Kidney glomerular epithelial cell (primary cell): Measurements from ENCODE around the gene PPP4R1.

Experiments
- DNase-seq: peaks from one replicate; lab custom pipeline; 2025; lab: John Stamatoyannopoulos, UW

Gene PPP4R1

GRCh38 chr18:9546468-9546867 lies 67.9 kb downstream of the PPP4R1 start:
- no peak for DNase-seq

DNA sequence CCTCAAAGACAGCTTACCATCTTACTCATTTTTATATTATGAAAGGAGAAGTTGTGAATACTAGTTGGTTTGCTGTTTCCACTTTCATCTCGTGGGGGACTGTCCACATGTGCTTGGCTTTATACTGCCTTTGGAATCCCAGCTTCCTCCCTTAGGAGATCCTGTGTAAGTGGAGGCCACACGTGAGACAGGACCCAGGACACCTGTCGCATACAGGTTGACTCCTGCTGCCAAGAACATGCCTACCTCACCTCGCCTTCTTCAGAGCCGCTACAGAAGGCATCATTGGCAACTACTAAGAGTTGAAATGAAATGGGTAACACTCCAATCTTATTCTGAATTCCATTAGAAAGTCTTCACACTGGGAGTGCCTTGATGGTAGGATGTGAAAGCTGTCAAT lies 69.3 kb downstream of the PPP4R1 start:
- DNase-seq: no peak

GRCh38 chr18:9542924-9543323 lies 71.4 kb downstream of the PPP4R1 start:
- no peak for DNase-seq

DNA sequence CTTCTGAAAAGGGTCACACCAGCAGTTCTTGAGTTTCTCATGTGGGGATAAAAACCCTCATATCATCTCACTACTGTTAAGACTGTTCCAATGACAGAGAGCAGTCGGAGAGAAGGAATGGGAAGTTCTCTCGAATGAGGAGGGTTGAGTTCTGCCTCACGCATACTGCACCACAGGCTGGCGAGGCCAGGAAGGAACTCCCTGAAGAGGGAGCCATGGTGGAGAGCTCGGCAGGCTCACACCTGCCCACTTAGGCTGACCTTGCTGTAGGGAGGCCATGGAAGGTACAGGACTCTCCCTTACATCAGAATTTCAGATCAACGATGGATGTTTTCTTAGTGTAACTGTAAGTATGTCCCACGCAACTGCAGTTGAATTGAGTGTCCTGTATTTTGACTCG lies 74.4 kb downstream of the PPP4R1 start:
- no peak for DNase-seq

DNA sequence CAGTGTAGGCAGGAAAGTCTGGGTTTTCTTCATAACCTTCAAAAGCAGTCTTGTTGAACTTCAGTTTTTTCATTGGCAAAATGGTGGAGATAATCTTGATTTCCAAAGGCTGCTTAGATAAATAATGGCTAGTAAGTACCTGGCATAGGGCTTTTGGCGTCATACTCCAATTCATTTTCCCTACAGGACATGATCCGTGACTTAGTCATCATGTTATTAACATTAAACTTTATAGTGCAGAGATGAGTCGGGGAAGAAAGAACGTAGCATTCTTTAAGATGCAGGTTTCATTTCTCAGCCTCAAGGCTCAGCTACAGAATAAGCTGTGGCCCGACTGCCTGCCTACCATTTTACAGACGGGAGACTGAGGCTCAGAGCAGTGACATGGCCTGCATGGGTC lies 75.1 kb downstream of the PPP4R1 start:
- DNase-seq: no peak

DNA sequence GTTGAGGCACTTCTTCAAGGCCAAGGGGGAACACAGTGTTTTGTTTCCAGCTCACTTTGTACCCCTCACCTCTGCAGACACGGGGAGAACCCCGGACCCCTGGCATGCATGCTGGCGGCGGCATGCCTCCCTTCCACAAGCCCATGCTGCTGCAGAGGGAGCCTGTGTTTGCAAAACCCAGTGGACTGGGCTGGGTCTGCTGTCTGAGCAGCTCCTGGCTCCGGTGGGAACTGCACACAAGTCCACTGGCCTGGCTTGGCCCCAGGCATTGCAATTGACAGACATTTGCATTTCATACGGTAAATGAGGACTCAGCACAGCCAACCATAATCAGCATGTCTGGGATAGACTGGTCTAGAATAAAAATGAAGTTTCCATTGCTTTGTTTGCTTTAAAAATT lies 76.7 kb downstream of the PPP4R1 start:
- DNase-seq: no peak

GRCh38 chr18:9536354-9537152 lies 77.8 kb downstream of the PPP4R1 start:
- DNase-seq: peak; percentile 3

DNA sequence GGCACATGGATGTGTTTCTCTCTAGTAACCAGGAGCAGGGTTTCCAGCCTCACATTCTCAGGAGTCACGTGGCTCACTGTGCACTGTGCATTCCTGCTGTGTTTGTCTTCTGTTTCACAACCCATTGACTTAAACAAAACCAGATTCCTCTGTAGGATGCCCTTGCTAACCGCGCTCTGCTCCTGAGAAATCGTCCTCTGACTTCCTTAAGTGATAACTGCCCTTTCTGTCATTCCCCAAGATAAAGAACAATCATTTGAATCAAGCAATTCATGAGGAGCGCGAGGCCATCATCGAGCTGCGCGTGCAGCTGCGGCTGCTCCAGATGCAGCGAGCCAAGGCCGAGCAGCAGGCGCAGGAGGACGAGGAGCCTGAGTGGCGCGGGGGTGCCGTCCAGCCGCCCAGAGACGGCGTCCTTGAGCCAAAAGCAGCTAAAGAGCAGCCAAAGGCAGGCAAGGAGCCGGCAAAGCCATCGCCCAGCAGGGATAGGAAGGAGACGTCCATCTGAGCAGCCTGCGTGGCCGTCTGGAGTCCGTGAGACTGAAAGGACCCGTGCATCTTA lies 78.8 kb downstream of the PPP4R1 start:
- DNase-seq: peak; percentile 59

DNA sequence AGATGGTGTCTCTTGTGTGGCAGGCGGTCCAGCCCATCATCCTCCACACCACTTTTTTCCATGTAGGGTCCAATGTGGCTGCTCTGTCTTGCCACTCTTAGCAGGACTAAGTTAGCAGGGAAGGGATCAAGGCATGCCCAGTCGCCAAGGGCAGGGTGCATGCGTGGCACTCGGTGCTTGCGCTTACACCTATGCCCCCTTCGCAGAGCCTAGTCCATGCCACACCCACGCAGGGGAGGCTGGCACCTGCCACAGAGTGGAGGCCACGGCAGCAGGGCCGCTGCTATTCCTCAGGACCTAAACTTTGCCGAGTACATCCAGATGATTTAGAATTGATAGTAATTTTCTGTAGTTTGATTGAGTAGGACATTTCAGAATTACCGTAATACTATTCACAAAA lies 79.5 kb downstream of the PPP4R1 start:
- no peak for DNase-seq

GRCh38 chr18:9531791-9532410 lies 82.5 kb downstream of the PPP4R1 start:
- DNase-seq: no peak

DNA sequence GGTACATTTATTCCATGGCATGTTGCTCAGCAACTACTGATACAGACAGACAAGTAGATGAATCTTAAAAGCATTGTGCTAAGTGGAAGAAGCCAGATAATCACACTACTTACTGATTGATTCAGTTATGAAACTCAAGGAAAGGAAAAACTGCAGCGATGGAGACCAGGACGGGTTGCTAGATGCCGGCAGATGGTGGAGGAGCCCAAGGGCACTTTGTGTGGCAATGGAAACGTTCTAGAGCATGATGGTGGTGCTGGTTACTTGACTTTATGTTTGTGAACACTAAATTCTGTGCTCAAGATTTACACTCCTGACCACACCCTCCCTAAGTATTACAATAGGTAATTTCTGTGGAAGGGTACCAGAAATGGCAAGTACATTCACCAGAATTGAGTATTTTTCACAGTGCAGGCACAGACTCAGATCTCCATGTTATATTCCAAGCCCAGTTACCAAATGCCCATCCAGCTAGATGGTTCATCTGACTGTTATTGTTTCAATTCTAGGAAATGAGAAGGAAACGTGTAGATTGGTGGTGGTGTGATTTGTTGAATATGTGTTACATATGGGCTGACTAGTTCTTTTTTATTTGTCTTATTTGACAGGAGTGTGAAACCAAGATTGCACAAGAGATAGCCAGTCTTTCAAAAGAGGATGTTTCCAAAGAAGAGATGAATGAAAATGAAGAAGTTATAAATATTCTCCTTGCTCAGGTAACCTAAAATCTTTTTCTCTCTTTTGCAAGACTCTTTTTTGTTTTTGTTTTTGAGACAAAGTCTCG lies 83.9 kb downstream of the PPP4R1 start:
- DNase-seq: no peak

DNA sequence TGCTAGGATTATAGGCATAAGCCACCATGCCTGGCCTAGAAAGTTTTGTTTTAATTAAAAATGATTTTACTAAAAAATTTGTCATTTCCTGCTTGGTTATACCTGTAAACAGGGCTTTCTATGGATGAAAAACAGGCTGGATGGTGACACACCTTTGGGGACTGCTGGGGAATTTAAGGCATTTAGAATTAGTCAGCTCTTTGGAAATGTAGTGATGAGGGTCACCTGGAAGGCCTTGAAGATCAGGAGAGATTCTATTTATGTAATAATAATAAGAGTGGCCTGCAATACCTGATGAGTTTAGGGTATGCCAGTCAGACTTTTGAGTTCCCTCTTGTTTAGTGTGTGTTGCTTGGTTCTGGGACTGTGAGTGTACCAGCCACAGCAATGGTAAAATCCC lies 87.9 kb downstream of the PPP4R1 start:
- DNase-seq: peak; percentile 11

GRCh38 chr18:9522952-9523351 lies 91.4 kb downstream of the PPP4R1 start:
- no peak for DNase-seq

GRCh38 chr18:9521770-9522169 lies 92.6 kb downstream of the PPP4R1 start:
- DNase-seq: no peak

GRCh38 chr18:9520666-9521065 lies 93.7 kb downstream of the PPP4R1 start:
- no peak for DNase-seq

GRCh38 chr18:9519399-9519798 lies 95.0 kb downstream of the PPP4R1 start:
- DNase-seq: no peak

DNA sequence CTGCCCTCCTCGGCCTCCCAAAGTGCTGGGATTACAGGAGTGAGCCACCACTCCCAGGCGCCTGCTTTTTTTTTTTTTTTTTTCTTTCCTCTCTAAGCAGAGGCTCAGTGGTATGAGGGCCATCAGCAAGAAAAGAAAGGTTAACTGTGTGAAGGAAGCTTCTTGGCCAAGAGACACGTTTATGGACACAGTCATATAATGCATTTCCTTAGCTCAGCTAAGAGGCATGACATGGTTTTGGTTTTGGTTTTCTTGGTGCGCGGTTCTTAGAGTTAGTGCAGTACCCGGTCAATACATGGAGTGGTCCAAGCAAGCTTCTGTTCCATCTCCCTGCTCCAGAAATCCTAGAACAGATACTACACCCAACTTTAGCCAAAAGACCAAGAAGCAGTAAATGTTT lies 96.5 kb downstream of the PPP4R1 start:
- DNase-seq: no peak

GRCh38 chr18:9516437-9517064 lies 97.8 kb downstream of the PPP4R1 start:
- peak; percentile 45 for DNase-seq

DNA sequence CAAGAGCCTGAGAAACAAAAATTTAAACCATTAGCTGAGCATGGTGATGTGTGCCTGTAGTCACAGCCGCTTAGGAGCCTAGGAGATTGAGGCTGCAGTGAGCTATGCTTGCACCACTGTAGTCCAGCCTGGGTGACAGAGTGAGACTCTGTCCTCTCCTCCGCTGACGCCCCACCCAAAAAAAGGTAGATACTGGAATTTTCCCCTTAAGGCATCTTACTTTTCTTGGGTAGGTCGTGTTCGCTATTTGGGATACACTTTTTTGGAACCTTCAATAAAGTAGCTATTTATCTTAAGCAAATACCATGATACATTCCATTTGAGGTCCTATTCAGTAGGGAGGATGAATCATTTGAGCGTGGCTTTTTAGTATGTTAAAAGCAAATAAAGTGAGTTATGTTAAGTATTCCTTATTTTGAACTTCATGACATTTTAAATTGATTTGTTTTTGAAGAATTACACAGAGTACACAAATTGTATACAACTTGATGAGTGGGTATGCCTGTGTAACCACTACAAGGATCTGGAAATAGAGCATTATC lies 100.3 kb downstream of the PPP4R1 start:
- DNase-seq: peak; percentile 8

GRCh38 chr18:9508446-9509025 lies 105.8 kb downstream of the PPP4R1 start:
- no peak for DNase-seq

DNA sequence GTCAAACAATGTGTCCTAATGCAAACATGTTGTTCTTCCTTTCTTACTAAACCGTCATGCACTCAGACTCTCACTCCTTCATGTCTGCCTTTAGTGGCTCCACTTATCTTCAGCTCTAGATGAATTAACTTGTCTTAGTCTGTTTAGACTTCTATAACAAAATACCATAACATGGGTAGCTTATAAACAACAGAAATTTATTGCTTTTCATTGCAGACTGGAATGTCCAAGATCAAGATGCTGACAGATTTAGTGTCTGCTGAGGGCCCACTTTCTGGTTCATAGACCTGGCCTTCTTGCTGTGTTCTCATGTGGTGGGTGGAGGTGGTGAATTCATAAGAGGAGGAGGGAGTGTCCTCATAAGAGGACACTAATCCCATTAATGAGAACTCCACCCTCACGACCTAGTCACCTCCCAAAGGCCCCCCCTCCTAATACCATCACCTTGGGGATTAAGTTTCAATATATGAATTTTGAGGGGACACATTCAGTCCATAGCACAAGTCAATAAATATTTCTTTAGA lies 106.7 kb downstream of the PPP4R1 start:
- no peak for DNase-seq
